MM.1S (cell line): ENCODE data around the gene NFATC1.

Experiments
- DNase-seq: peaks from one replicate; pipeline ENCODE4 v3.0.0-alpha.2; 2015
- H2AFZ ChIP-seq: fragments of 300-600 bp; sonication (generic); 2 replicates; pipeline ENCODE4 v1.6.0; 2016; ENCODE audit warnings: antibody characterized with exemption, low read length
- H3F3A ChIP-seq: fragments of 300-600 bp; sonication (generic); 2 replicates; pipeline ENCODE4 v1.6.1; 2016; ENCODE audit warnings: mild to moderate bottlenecking, antibody characterized with exemption, low read length, moderate library complexity, mixed read lengths; ENCODE audit not compliant: insufficient read depth
- H3K27ac ChIP-seq: fragments of 300-600 bp; sonication (generic); 2 replicates; pipeline ENCODE4 v1.5.1; 2016; ENCODE audit warnings: mild to moderate bottlenecking, low read length
- H3K27me3 ChIP-seq: fragments of 300-600 bp; sonication (generic); replicated peaks from 2 replicates; pipeline ENCODE4 v1.6.0; 2016; ENCODE audit warnings: low read length; ENCODE audit not compliant: insufficient read depth
- H3K36me3 ChIP-seq: fragments of 300-600 bp; sonication (generic); replicated peaks from 2 replicates; pipeline ENCODE4 v1.6.1; 2016; ENCODE audit warnings: mild to moderate bottlenecking, low read length, mixed read lengths; ENCODE audit not compliant: insufficient read depth
- H3K4me1 ChIP-seq: fragments of 300-600 bp; sonication (generic); 2 replicates; pipeline ENCODE4 v1.6.1; 2016; ENCODE audit warnings: low read length, mixed read lengths
- H3K4me2 ChIP-seq: fragments of 300-600 bp; sonication (generic); 2 replicates; pipeline ENCODE4 v1.6.0; 2016; ENCODE audit warnings: low read depth, low read length
- H3K4me3 ChIP-seq: fragments of 300-600 bp; sonication (generic); 2 replicates; pipeline ENCODE4 v1.5.1; 2016; ENCODE audit warnings: low read length, mixed read lengths
- H3K79me2 ChIP-seq: fragments of 300-600 bp; sonication (generic); 2 replicates; pipeline ENCODE4 v1.6.1; 2016; ENCODE audit warnings: mixed run types, low read length, mixed read lengths
- H3K9ac ChIP-seq: fragments of 300-600 bp; sonication (generic); 2 replicates; pipeline ENCODE4 v1.6.1; 2016; ENCODE audit warnings: low read length, mixed read lengths
- H3K9me2 ChIP-seq: fragments of 300-600 bp; sonication (generic); replicated peaks from 2 replicates; pipeline ENCODE4 v1.6.1; 2016; ENCODE audit warnings: mild to moderate bottlenecking, low read length, mixed read lengths; ENCODE audit not compliant: insufficient read depth
- H3K9me3 ChIP-seq: fragments of 300-600 bp; sonication (generic); replicated peaks from 2 replicates; pipeline ENCODE4 v1.6.1; 2016; ENCODE audit warnings: mild to moderate bottlenecking, low read length, mixed read lengths; ENCODE audit not compliant: insufficient read depth
- H4K20me1 ChIP-seq: fragments of 300-600 bp; sonication (generic); 2 replicates; pipeline ENCODE4 v1.6.1; 2016; ENCODE audit warnings: mild to moderate bottlenecking, low read length, moderate library complexity, mixed read lengths; ENCODE audit not compliant: insufficient read depth
- EZH2 ChIP-seq: fragments of 300-600 bp; sonication (generic); optimal IDR thresholded peaks from 2 replicates; pipeline ENCODE3; 2017; ENCODE audit warnings: low read depth, mild to moderate bottlenecking, antibody characterized with exemption, low read length, mixed read lengths
- EZH2phosphoT487 ChIP-seq: fragments of 300-600 bp; sonication (generic); IDR thresholded peaks from 2 replicates; pipeline ENCODE4 v1.6.1; 2018; ENCODE audit warnings: antibody characterized with exemption, low read length
- TF ChIP-seq, protein P1 (sequence below): fragments of 300-600 bp; sonication (generic); IDR thresholded peaks from 2 replicates; pipeline ENCODE4 v1.5.1; 2016; ENCODE audit warnings: antibody characterized with exemption, low read length, mixed read lengths

The NFATC1 gene

DNA sequence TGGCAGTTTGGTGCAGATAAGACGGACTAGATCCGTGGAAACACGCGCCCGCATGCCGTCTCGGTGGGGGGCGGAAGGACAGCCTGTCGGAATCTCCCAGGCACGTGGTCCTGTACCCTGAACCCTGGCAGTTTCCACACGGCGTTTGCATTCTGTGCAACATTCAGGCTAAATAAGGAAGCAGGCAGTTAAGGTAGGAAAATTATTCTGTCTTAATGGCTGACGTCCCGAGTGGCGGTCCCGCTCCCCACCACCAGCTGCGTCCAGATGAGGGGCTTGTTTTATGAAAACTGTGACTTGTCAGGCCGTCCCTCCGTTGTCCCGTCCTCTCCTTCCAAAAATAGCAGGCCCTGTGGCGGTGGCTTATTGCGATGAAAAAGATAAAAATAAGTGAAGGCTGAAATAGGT, 120.2 kb downstream of the NFATC1 start:
- no peak overlapping the region for H3K4me3 ChIP-seq
- no peak for DNase-seq
- no peaks in the 10 kb centered on the region for H3K4me1 ChIP-seq
- no peaks in the 10 kb centered on the region for H4K20me1 ChIP-seq
- H3K79me2 ChIP-seq = no peaks in the 10 kb centered on the region
- no peaks in the 10 kb centered on the region for H3K27me3 ChIP-seq
- H3K9ac ChIP-seq = no peak overlapping the region
- H3K4me2 ChIP-seq = no peak overlapping the region
- no peak overlapping the region for H3K27ac ChIP-seq
- TF ChIP-seq, protein P1, sequence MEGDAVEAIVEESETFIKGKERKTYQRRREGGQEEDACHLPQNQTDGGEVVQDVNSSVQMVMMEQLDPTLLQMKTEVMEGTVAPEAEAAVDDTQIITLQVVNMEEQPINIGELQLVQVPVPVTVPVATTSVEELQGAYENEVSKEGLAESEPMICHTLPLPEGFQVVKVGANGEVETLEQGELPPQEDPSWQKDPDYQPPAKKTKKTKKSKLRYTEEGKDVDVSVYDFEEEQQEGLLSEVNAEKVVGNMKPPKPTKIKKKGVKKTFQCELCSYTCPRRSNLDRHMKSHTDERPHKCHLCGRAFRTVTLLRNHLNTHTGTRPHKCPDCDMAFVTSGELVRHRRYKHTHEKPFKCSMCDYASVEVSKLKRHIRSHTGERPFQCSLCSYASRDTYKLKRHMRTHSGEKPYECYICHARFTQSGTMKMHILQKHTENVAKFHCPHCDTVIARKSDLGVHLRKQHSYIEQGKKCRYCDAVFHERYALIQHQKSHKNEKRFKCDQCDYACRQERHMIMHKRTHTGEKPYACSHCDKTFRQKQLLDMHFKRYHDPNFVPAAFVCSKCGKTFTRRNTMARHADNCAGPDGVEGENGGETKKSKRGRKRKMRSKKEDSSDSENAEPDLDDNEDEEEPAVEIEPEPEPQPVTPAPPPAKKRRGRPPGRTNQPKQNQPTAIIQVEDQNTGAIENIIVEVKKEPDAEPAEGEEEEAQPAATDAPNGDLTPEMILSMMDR = no peak
- TF ChIP-seq EZH2phosphoT487 = no peak
- no peak for TF ChIP-seq EZH2
- no peaks in the 10 kb centered on the region for H3F3A ChIP-seq
- H3K9me3 ChIP-seq = no peaks in the 10 kb centered on the region; the same call in 1 of the 2 replicates
- no peaks in the 10 kb centered on the region for H3K36me3 ChIP-seq
- H2AFZ ChIP-seq = no peak overlapping the region
- no peaks in the 10 kb centered on the region for H3K9me2 ChIP-seq

DNA sequence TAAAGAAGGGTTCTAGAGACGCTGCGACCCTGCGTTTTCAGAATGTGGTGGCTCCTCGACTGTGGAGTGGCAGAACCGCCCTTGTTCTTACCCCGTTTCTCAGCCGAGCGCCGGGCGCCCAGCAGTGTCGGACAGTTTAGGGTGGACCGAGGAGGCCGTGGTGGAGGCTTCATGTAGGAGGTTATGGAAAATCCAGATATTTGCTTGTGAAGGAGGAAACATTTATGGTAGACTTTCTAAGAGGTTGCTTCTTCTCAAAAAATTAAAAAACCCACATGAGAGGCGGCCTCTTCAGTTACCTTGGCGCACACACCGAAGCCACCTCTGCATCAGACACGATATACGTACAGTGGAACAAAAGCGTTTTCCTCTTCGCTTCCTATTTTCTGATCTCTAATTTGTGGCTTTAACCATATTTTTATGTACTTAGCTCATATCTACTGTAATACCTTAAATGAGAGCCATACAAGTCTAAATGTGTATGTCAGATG, 120.8 kb downstream of the NFATC1 start:
- no peak overlapping the region for H2AFZ ChIP-seq
- no peaks in the 10 kb centered on the region for H3F3A ChIP-seq
- H3K9me2 ChIP-seq = no peaks in the 10 kb centered on the region
- H4K20me1 ChIP-seq = no peaks in the 10 kb centered on the region
- H3K27me3 ChIP-seq = no peaks in the 10 kb centered on the region
- no peaks in the 10 kb centered on the region; the same call in 1 of the 2 replicates for H3K9me3 ChIP-seq
- DNase-seq = no peak
- TF ChIP-seq, protein P1 = no peak
- TF ChIP-seq EZH2 (no peak), EZH2phosphoT487 (no peak)
- H3K79me2 ChIP-seq = no peaks in the 10 kb centered on the region
- H3K9ac ChIP-seq = no peak overlapping the region
- H3K4me2 ChIP-seq = no peak overlapping the region
- H3K27ac ChIP-seq = no peak overlapping the region
- H3K36me3 ChIP-seq = no peaks in the 10 kb centered on the region
- H3K4me1 ChIP-seq = no peaks in the 10 kb centered on the region
- no peak overlapping the region for H3K4me3 ChIP-seq

DNA sequence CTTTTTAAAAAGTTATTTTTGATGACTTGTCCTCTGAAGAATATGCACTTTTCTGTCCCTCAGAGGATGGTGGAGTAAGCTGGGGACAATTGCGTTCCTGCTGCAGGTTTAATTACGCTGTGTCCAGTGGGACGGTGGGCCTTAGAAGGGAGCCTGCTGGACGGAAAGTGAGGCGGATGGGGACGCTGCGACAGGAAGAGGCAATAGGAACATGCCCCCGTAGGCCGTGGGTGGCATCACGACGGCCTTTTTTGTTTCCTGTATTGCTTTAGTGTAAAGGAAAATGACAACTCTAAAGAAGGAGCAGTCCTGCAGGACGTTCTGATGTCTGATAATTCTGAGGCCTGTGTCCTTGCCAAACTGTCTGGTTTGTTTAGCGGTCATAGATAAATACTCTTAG, 121.6 kb downstream of the NFATC1 start:
- Histone ChIP-seq H2AFZ (no peak overlapping the region), H4K20me1 (no peaks in the 10 kb centered on the region), H3K4me2 (no peak overlapping the region), H3K4me3 (no peak overlapping the region), H3K9me2 (no peaks in the 10 kb centered on the region), H3K9ac (no peak overlapping the region), H3K27me3 (no peaks in the 10 kb centered on the region), H3K36me3 (no peaks in the 10 kb centered on the region), H3F3A (no peaks in the 10 kb centered on the region), H3K79me2 (no peaks in the 10 kb centered on the region), H3K9me3 (no peaks in the 10 kb centered on the region; the same call in 1 of the 2 replicates), H3K4me1 (no peaks in the 10 kb centered on the region), H3K27ac (no peak overlapping the region)
- DNase-seq = no peak
- TF ChIP-seq, protein P1 = no peak
- no peak for TF ChIP-seq EZH2
- no peak for TF ChIP-seq EZH2phosphoT487
